ENCODE measurements around the gene UGT1A10.
"Not testable (repeated sequence)": the region's sequence is repeated elsewhere in the genome, so short reads cannot be mapped to it uniquely, and the experiment has no call there.

The UGT1A10 gene

GRCh38 chr2:233692648-233693047 is 56.4 kb downstream of the UGT1A10 start, which contains the start of gene UGT1A6:
Gene UGT1A6, plus strand, starts transcription at chr2:233692890. Its CDS starts 115 bp downstream, at chr2:233693005.
- DNase-seq (ENCODE audit: low read depth in 3 of 3), result no peak

- no peak for DNase-seq (ENCODE audit: low read depth in 3 of 3)
Observed at GRCh38 chr2:233693963-233694362, 57.7 kb downstream of the UGT1A10 start.

- no peak for DNase-seq (ENCODE audit: low read depth in 3 of 3)
Observed at GRCh38 chr2:233698740-233699139, 62.5 kb downstream of the UGT1A10 start.

- DNase-seq (ENCODE audit: low read depth in 3 of 3), result no peak
Observed at GRCh38 chr2:233699424-233700027, 63.3 kb downstream of the UGT1A10 start.

GRCh38 chr2:233700028-233700635 is 63.9 kb downstream of the UGT1A10 start:
- DNase-seq (ENCODE audit: low read depth in 3 of 3), result no peak

GRCh38 chr2:233700842-233701241 is 64.6 kb downstream of the UGT1A10 start:
- DNase-seq (ENCODE audit: low read depth in 3 of 3), result not testable (repeated sequence)

- DNase-seq (ENCODE audit: low read depth in 3 of 3), result no peak
Observed at GRCh38 chr2:233702238-233702637, 66.0 kb downstream of the UGT1A10 start.

GRCh38 chr2:233705911-233706506 is 69.8 kb downstream of the UGT1A10 start:
- no peak for DNase-seq (ENCODE audit: low read depth in 3 of 3)

GRCh38 chr2:233706720-233707119 is 70.5 kb downstream of the UGT1A10 start:
- no peak for DNase-seq (ENCODE audit: low read depth in 3 of 3)

- DNase-seq (ENCODE audit: low read depth in 3 of 3), result no peak
Observed at GRCh38 chr2:233707940-233708644, 71.8 kb downstream of the UGT1A10 start.

GRCh38 chr2:233708942-233709341 is 72.7 kb downstream of the UGT1A10 start:
- DNase-seq (ENCODE audit: low read depth in 3 of 3), result no peak

- peak; percentile 31 to 66 (median 51) for DNase-seq (ENCODE audit: low read depth in 3 of 3)
Observed at GRCh38 chr2:233711312-233712008, 75.2 kb downstream of the UGT1A10 start.

- no peak for DNase-seq (ENCODE audit: low read depth in 3 of 3)
Observed at GRCh38 chr2:233712611-233713261, 76.5 kb downstream of the UGT1A10 start, which contains the start of gene UGT1A5. Gene UGT1A5, plus strand, starts transcription at chr2:233712907. Its CDS starts 85 bp downstream, at chr2:233712992.

GRCh38 chr2:233713262-233713615 is 77.0 kb downstream of the UGT1A10 start:
- DNase-seq (ENCODE audit: low read depth in 3 of 3), result no peak

- DNase-seq (ENCODE audit: low read depth in 3 of 3), result no peak
Observed at GRCh38 chr2:233714121-233714520, 77.9 kb downstream of the UGT1A10 start.

GRCh38 chr2:233718552-233718951 is 82.3 kb downstream of the UGT1A10 start, which contains the start of gene UGT1A4:
Gene UGT1A4, plus strand, starts transcription at chr2:233718736. Its CDS starts 85 bp downstream, at chr2:233718821.
- no peak for DNase-seq (ENCODE audit: low read depth in 3 of 3)

GRCh38 chr2:233728723-233729301 is 92.6 kb downstream of the UGT1A10 start, which contains the start of gene UGT1A3:
Gene UGT1A3, plus strand, starts transcription at chr2:233729042. Its CDS starts 85 bp downstream, at chr2:233729127.
- no peak for DNase-seq (ENCODE audit: low read depth in 3 of 3)

- not testable (repeated sequence) for DNase-seq (ENCODE audit: low read depth in 3 of 3)
Observed at GRCh38 chr2:233736868-233737653, 100.8 kb downstream of the UGT1A10 start.

- no peak for DNase-seq (ENCODE audit: low read depth in 3 of 3)
Observed at GRCh38 chr2:233740870-233741269, 104.6 kb downstream of the UGT1A10 start.
